ENCODE data around the gene OSBPL6.
"Not testable (repeated sequence)": the region's sequence is repeated elsewhere in the genome, so short reads cannot be mapped to it uniquely, and the experiment has no call there.

The OSBPL6 gene

DNA sequence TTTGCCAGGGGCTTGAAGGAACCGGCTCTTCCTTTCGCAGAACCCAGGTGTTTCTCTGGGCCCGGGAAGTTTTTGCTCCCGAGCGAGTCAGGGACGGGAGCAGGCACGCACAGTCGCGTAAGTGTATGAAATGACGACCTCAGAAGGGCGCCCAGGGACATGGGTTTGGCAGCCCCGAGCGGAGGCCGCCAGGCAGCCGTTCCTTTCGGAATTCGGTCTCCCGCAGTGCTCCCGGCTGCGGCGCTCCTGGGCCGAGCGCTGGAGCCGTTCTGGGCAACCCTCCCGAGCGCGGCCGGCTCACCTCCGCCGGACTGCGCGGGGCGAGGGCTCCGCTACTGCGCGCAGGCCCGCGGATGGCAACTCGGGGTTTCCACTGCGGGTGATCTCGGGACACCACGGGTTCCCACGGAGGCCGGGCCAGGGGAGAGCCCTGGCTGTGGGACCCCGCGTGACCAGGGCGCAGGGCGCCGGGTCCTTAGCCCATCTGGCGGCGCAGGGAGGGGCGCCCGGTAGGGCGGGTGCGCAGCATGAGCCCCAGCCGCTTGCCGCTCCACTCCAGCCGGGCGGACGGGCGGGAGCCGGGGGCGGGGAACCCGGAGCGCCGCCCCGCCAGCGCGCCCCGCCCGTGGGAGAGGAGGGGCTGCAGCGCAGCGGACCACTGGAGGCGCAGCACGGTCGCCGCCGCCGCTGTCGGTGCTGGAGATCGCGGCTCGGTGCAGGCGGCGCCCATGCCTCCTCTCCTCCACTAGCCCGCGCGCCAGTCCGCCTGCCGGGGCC is at the start of gene OSBPL6:
Gene OSBPL6 (plus strand): TSS at position 690 of the 777 bp plus-strand sequence. CDS start 111,673 bp downstream, outside the sequence.
- DNase-seq (ENCODE audit: low read depth in 2 of 2), result peak; percentile 48 to 55

DNA sequence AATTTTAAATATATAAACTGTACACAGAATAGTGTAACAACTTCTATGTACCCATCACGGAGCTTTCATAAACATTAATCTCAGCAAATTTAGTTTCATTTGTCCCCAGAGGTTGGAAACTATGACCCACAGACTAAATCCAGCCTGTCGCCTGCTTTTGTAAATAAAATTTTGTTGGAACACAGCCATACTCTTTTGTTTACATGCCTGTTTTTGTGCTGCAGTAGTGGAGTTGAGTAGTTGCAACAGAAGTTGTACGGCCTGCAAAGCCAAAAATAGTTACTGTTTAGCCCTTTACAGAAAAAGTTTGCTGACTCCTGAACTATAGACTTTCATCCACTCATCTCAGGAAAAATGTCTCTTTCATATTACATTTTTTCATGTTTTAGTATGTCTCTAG is 42.3 kb upstream of the OSBPL6 start:
- no peak for DNase-seq (ENCODE audit: low read depth in 2 of 2)

DNA sequence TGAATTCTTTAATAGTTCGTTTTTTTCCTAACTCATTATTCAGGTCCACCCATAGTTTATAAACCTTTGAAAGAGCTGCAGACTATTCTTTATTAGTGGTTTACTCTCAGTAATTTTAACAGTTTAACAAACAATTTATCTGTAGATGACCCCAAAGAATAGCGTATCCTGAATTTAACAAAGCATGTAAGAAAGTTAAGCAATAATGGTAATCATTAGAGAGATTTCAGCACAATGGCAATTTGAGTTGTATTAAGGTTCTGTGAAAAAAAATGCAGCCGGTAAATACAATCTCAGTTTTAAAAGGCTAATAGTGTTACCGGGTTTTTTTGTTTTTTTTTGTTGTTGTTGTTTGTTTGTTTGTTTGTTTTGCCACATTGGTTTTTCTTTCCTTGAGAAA is 41.8 kb upstream of the OSBPL6 start:
- DNase-seq (ENCODE audit: low read depth in 2 of 2), result no peak

DNA sequence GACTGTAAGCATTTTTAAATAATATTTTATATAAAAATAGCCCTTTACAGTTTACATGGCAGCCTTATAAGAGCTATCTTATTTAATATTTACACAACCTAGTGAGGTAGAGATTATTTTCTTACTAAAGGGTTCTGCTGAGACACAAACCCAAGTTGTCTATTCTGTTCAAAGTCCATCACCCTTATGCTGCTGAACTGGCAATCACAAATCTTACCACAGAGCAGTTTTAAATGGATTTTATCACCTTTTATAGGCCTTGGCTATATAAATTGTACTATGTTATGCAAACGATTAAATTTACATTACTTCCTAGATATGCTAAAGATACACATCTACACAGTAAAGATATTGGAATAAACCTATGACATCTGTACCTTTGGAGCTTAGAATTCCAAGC is 41.3 kb upstream of the OSBPL6 start:
- DNase-seq (ENCODE audit: low read depth in 2 of 2), result no peak

DNA sequence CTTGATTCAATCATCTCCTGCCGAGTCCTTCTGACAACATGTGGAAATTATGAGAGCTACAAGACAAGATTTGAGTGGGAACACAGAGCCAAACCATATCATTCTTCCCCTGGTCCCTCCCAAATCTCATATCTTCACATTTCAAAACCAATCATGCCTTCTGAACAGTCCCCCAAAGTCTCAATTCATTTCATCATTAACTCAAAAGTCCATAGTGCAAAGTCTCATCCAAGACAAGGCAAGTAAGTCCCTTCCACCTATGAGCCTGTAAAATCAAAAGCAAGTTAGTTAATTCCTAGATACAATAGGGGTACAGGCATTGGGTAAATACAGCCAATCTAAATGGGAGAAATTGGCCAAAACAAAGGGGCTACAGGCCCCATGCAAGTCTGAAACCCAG is 40.4 kb upstream of the OSBPL6 start:
- DNase-seq (ENCODE audit: low read depth in 2 of 2), result not testable (repeated sequence)

DNA sequence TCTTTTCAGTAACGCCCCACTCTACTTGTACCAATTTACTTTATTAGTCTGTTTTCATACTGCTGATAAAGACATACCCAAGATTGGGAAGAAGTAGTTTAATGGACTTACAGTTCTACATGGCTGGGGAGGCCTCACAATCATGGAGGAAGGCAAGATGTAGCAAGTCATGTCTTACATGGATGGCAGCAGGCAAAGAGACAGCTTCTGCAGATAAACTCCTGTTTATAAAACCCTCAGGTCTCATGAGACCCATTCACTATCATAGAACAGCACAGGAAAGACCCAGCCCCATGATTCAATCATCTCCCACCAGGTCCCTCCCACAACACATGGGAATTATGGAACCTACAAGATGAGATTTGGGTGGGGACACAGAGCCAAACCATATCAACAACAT is 38.8 kb upstream of the OSBPL6 start:
- no peak for DNase-seq (ENCODE audit: low read depth in 2 of 2)

DNA sequence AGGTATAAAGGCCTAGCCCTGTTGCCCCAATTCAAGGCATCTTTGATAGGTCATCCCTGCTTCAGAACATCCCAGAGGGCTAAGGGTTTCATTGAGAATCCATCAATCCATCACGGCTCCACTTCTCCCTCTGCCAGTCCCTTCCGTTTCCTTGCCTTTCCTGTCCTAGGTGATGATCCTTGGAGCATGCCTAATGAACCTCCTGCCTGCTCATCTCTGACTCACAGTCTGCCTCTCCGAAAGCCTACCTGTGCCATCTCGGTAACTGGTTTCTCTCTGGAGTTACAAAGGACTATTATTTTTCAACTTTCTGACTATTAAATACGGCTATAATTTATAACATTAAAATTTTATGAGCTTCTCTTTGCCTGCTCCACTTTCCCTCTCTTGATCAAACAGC is 36.7 kb upstream of the OSBPL6 start:
- DNase-seq (ENCODE audit: low read depth in 2 of 2), result no peak

DNA sequence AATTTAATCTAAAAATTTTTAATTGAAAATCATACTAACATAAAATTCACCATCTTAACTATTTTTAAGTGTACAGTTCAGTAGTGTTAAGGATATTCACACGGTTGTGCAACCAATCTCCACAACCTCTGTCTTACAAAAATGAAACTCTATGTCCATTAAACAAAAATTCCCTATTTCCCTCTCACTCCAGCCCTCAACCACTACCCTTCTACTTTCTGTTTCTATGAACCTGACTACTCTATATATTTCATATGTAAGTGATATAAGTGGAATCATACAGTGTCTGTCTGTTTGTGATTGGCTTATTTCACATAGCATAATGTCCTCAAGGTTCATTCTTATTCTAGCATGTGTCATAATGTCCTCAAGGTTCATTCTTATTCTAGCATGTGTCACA is 34.3 kb upstream of the OSBPL6 start:
- no peak for DNase-seq (ENCODE audit: low read depth in 2 of 2)

DNA sequence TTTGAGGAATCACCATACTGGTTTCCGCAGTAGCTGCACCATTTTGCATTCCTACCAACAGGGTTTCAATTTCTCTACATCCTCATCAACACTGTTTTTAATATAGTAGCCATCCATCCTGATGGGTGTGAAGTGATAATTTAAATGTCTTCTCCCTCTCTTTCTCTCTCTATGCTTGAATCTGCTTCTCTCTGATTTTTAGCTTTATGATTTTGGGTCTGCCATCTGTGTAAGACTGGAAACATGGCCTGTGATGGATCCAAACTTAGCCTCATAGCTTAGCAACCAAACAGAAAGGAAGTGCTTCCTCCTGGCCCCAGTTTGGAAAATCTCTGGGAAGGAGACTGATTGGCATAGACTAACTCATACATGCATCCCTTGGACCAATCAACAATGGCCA is 33.7 kb upstream of the OSBPL6 start:
- DNase-seq (ENCODE audit: low read depth in 2 of 2), result no peak

DNA sequence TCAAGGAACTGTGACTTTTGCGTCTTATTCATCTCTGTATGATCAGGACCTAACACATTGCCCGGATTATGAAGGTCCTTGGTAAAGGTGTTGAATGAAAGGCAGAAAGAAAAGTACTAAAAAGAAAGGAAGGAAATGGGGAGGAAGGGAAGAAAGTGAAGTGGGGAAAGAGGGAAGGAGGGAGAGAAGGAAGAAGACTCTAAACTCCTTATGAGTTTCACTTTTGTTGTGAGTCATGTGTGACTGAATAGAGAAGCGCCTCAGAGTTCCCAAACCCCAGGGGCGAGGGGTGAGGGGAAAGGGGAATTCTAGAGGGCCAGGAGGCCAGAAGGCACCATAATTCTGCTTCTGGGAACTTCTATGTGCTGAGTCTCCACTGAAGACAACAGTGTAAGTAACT is 30.9 kb upstream of the OSBPL6 start:
- no peak for DNase-seq (ENCODE audit: low read depth in 2 of 2)

DNA sequence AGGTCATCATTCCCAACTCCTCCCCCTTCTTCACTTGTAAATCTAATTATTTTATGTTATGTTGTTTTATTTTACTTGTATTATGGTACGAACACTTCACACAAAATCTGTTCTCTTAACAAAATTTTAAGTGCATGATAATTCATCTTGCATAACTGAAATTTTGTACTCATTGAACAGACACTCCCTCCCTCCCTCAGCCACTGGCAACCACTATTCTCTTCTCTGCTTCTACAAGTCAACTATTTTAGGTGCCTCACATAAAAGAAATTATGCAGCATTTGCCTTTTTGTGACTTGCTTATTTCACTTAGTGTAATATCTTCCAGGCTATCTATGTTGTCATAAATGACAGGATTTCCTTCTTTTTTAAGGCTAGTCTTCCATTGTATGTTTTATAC is 30.4 kb upstream of the OSBPL6 start:
- no peak for DNase-seq (ENCODE audit: low read depth in 2 of 2)

DNA sequence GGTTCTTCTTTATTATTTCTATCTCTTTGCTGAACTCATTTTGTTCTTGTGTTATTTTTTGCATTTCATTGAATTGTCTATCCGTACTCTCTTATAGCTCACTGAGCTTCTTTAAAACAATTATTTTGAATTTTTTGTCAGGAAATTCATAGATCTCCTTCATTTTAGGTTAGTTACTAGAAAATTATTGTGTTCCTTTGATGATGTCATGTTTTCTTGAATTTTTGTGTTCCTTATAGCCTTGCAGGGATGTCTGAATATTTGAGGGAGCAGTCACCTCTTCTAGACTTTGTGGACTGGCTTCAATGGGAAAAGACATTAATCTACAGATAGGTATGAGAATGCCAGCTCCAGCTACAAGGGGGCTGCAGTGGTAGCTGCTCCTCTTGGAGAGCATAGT is 20.7 kb upstream of the OSBPL6 start:
- no peak for DNase-seq (ENCODE audit: low read depth in 2 of 2)

DNA sequence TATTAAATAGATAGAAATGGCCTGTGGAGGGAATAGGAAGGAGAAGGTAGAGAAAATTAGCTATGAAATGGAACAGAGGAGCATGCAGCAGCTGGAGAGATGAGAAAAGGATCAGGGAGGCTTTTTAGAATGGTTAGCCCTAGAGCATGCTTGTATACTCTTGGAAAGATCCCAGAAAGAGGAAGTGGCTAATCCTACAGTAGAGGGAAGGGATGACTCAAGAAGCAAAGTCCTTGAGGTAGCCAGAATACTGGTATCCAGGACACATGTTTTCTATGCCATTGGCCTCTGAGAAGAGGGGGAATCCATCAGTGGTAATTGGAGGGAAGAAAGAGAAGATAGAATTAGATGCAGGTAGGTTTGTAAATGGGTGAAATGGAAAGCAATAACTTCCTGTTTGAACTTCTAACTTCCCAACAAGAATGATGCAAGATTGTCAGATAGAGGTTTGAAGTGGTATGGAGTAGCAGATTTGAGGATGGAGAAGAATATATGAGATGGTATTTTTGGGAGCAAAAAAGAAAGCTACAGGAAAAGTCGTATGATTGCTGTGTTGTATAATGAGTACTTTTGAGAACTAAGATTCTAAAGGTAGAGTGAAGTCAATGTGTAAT is 17.1 kb upstream of the OSBPL6 start:
- no peak for DNase-seq (ENCODE audit: low read depth in 2 of 2)

DNA sequence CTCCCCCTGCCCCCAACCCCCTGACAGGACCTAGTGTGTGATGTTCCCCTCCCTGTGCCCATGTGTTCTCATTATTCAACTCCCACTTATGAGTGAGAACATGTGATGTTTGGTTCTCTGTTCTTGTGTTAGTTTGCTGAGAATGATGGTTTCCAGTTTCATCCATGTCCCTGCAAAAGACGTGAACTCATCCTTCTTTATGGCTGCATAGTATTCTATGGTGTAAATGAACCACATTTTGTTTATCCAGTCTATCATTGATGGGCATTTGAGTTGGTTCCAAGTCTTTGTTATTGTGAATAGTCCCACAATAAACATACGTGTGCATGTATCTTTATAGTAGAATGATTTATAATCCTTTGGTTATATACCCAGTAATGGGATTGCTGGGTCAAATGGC is 13.7 kb upstream of the OSBPL6 start:
- not testable (repeated sequence) for DNase-seq (ENCODE audit: low read depth in 2 of 2)

DNA sequence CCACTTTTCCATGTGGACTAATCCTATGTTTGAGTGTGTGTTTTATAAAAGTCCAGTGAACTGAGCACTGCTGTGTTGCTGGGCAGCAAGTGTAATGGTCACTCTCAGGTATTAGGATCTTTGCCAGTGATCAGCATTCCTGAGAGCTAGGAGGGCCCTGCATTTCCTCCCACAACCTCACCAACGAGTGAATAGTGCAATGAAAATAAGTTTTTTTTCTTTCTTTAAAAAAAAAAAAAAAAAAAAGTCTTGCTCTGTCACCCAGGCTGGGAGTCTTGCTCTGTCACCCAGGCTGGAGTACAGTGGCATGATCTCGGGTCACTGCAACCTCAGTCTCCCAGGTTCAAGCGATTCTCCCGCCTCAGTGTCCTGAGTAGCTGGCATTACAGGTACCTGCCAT is 6.5 kb upstream of the OSBPL6 start:
- no peak for DNase-seq (ENCODE audit: low read depth in 2 of 2)

DNA sequence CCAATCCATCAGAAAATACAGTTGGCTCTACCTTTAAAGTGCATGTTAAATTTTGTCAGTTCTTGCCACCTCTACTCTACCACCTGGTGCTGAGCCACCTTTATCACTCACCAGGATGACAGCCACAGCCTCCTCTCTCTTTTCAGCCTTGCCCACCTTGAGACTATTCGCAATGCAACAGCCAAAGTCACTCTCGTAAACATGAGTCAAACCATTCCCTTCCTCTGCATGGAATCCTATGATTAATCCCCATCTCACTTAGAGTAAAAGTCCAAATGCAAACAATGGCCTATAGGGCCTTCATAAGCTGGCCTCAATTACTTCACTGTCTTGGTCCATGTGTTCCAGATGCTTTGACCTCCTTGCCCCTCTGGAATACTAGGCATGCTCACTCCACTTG is 5.8 kb upstream of the OSBPL6 start:
- no peak for DNase-seq (ENCODE audit: low read depth in 2 of 2)

DNA sequence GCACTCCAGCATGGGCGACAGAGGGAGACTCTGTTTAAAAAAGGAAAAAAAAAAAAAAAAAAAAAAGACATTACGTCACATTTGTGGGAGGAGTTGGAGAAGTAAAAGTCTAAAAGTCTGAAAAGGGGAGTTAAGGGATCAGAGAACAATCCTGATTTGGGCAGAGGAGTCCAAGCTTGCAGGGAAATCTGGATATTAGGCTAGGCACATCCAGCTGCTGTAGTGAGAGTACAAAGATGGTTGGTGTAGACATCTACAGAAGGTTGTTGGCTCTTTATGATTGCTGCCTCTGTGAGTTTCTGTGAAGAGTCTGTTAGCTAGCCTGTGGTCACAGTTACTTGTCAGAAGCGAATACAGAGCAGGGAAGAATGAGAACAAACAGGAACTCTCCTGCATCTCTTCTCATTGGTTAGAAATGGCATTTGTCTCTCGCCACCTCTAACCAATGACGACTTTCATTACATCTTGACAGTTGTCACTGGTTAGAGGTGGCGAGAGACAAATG is 3.3 kb upstream of the OSBPL6 start:
- DNase-seq (ENCODE audit: low read depth in 2 of 2), result no peak

DNA sequence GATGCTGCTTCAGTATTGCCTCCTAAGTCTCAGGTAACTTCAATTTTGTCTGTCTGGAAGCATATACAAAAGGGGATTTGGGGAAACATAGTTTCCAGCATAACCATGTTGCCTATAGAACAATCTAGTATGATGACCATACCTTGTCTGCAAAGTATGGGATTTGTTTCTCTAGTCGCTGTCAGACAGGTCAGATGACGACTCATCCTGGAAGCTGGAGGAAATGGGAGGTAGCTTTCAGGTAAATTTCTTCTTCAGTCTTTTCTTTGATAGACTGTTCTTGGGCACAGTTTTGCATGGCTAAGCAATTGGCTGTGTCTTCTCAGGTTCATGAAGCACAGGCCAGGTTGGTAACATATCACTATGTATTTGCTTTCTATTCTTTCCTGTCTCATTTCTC is 2.8 kb upstream of the OSBPL6 start:
- DNase-seq (ENCODE audit: low read depth in 2 of 2), result no peak

DNA sequence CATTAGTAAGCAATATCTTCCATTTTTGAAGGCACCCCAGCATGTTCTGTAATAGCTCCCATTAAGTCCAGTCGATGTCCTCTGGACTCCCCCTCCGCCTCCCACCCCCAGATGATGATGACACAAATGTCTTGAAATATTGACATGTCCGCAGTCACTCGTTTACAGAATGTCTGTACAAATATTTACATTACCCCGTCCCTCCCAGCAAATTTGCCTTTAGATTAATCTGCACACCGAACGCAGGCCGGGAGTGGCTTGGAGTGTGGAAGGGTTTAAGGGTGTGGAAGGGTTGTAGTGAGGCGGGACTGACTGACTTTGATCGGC is 853 bp upstream of the OSBPL6 start:
- no peak for DNase-seq (ENCODE audit: low read depth in 2 of 2)

DNA sequence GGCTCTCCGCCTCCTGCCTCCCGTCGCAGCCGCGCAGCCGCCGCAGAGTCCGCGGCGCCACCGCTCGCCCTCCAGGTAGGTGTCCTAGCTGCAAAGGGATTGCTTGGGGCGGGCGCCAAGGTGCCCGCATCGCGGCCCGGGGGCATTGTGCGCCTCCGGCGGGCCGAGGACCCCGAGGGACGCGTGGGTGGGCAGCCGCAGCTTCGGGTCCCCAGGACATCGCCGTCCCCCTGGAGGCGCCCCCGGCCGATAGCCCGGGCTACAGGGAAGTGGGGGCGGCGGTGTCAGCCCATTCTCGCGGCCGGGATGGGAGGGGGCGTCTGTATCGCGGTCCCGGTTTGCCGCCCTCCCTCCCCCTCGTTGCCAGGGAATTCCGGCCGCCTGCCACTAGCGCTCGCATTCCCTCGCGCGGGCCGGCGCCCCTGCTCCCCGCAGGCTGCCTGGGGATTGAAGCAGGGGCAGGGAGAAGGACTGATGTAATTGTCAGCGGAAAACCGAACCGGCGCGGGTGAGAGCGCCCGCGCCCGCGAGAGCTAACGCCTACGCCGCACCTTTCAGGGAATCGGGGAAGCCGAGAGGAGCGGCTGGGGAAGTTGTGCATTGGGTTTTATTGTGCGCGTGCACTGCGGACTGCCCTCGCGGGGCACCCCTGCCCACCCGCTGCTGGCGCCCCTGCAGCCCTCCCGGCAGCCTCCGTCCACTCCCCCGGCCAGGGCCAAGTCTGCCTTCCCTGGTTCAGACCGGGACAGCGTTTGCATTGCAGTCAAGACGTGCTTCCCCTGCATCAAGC is 483 bp downstream of the OSBPL6 start:
- no peak for DNase-seq (ENCODE audit: low read depth in 2 of 2)

DNA sequence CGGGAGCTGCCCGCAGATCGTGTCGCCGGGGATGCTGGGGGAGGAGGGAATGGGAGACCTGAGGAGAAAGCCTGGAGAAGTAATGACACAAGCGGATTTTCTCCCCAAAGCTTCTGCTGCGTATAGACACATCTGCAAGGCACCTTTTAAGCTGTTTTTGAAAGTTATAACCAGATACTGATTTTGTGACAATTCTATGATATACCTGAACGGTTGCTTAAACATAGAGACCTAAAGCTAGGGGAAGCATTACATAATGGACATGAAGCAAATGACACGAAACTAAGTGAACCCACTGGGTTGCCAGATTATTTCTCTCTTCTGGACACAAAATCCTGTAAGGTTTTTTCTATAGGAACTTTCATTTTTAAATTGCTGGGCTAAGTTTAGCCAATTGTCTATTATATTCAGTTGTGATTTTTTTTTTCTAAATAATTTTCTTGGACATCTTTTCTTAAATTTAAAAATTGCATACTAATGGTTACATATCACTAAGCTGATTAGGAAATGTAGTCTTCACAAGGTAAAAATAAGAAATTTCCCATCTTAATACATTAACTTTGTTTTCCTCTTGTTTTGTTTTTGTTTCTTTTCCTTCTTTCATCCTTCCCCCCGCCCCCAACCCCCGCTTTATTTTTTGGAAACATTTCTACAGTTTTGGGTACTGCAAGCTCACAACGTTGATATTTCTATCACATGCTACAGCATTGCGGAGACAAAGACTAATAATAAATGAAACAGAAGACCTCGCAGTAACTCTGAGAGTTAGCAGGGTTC is 1.3 kb downstream of the OSBPL6 start:
- DNase-seq (ENCODE audit: low read depth in 2 of 2), result no peak

DNA sequence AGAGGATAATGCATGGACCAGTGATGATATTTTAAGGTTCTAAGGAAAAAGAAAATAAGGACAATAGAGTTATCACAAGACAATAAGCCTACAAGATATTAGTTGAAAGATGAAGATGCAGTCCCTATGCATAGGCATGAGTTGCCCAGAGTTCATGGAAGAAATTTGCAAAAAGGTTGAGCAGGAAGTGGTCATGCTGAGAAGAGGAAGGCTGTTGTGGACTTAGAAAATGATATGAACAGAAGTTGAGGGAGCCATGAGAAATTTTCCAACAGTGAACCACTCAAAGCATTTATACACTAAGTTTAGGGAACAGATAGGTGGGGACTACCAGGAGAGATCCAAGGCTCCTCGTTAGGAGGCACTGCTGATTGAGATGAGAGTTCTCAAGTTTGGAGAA is 3.5 kb downstream of the OSBPL6 start:
- DNase-seq (ENCODE audit: low read depth in 2 of 2), result no peak

Data from stimulated activated CD8-positive, alpha-beta memory T cell treated with anti-CD3 and anti-CD28 coated beads, Interleukin-2, amount 100 ng/mL, for 48 hours (primary cell).